Endodermal cell (in vitro differentiated cells): ENCODE data around the gene DCP1A. TPM values are rescaled to one million over a fixed set of nuclear protein-coding genes. Genes with fewer than 3 reads are reported as not detected.

Experiments
- DNase-seq: peaks from one replicate; pipeline ENCODE4 v3.0.0-alpha.2; 2017
- H3K27ac ChIP-seq: 2 replicates; pipeline ENCODE4 v1.5.1; 2013; ENCODE audit warnings: mild to moderate bottlenecking, low read depth, low read length, moderate library complexity
- H3K27me3 ChIP-seq: 2 replicates; pipeline ENCODE4 v1.6.1; 2013; ENCODE audit warnings: mild to moderate bottlenecking, low read length, moderate library complexity; ENCODE audit not compliant: insufficient read depth, control insufficient read depth, poor library complexity, severe bottlenecking
- H3K36me3 ChIP-seq: 2 replicates; pipeline ENCODE4 v1.7.0; 2013; ENCODE audit warnings: mild to moderate bottlenecking, low read length, moderate library complexity; ENCODE audit not compliant: control insufficient read depth, insufficient read depth
- H3K4me1 ChIP-seq: one replicate; pipeline ENCODE4 v1.7.0; 2013; ENCODE audit warnings: low read length; ENCODE audit not compliant: control insufficient read depth, insufficient read depth
- H3K4me3 ChIP-seq: 2 replicates; pipeline ENCODE4 v1.5.1; 2013; ENCODE audit warnings: mild to moderate bottlenecking, low read length, moderate library complexity
- H3K9ac ChIP-seq: 2 replicates; pipeline ENCODE4 v1.6.1; 2013; ENCODE audit warnings: mild to moderate bottlenecking, low read length, moderate library complexity; ENCODE audit not compliant: poor library complexity, severe bottlenecking; ENCODE audit errors: extremely low read depth
- H3K9me3 ChIP-seq: 2 replicates; pipeline ENCODE4 v1.6.1; 2013; ENCODE audit warnings: mild to moderate bottlenecking, low read length, moderate library complexity; ENCODE audit not compliant: control insufficient read depth
- H3K27ac Mint-ChIP-seq: 2 replicates; pipeline ENCODE4 v1.8.0; 2020; ENCODE audit warnings: mixed read lengths
- H3K27me3 Mint-ChIP-seq: 2 replicates; pipeline ENCODE4 v1.8.0; 2021; ENCODE audit warnings: mild to moderate bottlenecking, mixed read lengths; ENCODE audit not compliant: insufficient read depth
- H3K36me3 Mint-ChIP-seq: 2 replicates; pipeline ENCODE4 v1.8.0; 2020; ENCODE audit warnings: low read depth, mixed read lengths
- H3K4me1 Mint-ChIP-seq: 2 replicates; pipeline ENCODE4 v1.8.0; 2020; ENCODE audit warnings: mixed read lengths
- H3K4me3 Mint-ChIP-seq: 2 replicates; pipeline ENCODE4 v1.8.0; 2020; ENCODE audit warnings: mild to moderate bottlenecking, moderate library complexity, mixed read lengths
- H3K9me3 Mint-ChIP-seq: 2 replicates; pipeline ENCODE4 v1.8.0; 2020; ENCODE audit warnings: mild to moderate bottlenecking, mixed read lengths
- CTCF ChIP-seq: fragments of 200-600 bp; sonication (generic); conservative IDR thresholded peaks from 2 replicates; pipeline ENCODE4 v1.5.0; 2021; ENCODE audit warnings: antibody characterized with exemption, mild to moderate bottlenecking
- WGBS, 2 experiments: methylation state at CpG; one replicate each; pipeline versions ENCODE4 v1.1.5 to v1.1.7; 2013; ENCODE audit warnings: missing lambda C conversion rate in 2 of 2, mixed read lengths in 1 of 2; ENCODE audit not compliant: insufficient coverage in 1 of 2, insufficient read length in 1 of 2; 5-methylcytosine and 5-hydroxymethylcytosine counted together
- total RNA-seq, 2 donors: library from RNA; stranded (reverse); fragmentation: NEBNext Ultra II Directional in 1 of 2; extraction: Animal tissue kit (Norgen Biotek cat#: 25700) in 1 of 2; gene quantifications; 2 replicates in 1 of 2; 3 replicates in 1 of 2; pipeline ENCODE4 v1.2.1, GENCODE V29; 2021

The DCP1A gene
- total RNA-seq, 2 donors from 2014 or later = 26.8 to 36.3 TPM

GRCh38 chr3:53234841-53235232 is 112.5 kb downstream of the DCP1A start:
- peak overlapping the region; percentile 40 for H3K27ac Mint-ChIP-seq
- Histone ChIP-seq H3K27ac (no peak overlapping the region), H3K36me3 (peaks cover 72% of the 10 kb centered on the region), H3K27me3 (no peaks in the 10 kb centered on the region), H3K4me3 (no peak overlapping the region), H3K9me3 (no peaks in the 10 kb centered on the region), H3K4me1 (no peaks in the 10 kb centered on the region), H3K9ac (no peak overlapping the region)
- DNase-seq = no peak
- H3K4me1 Mint-ChIP-seq = peaks cover 1% of the 10 kb centered on the region
- 96 to 100% methylated on average over 9 to 10 of the region's 10 CpGs for WGBS, 2 experiments
- peaks cover 80% of the 10 kb centered on the region for H3K36me3 Mint-ChIP-seq
- no peak overlapping the region for H3K4me3 Mint-ChIP-seq
- no peaks in the 10 kb centered on the region for H3K27me3 Mint-ChIP-seq
- no peak for TF ChIP-seq CTCF
- no peaks in the 10 kb centered on the region for H3K9me3 Mint-ChIP-seq

- no peaks in the 10 kb centered on the region for H3K9me3 ChIP-seq
- H3K36me3 Mint-ChIP-seq = peaks cover 80% of the 10 kb centered on the region
- no peaks in the 10 kb centered on the region for H3K4me1 Mint-ChIP-seq
- H3K4me3 ChIP-seq = no peak overlapping the region
- H3K27ac ChIP-seq = no peak overlapping the region
- WGBS, 2 experiments = 88 to 96% methylated on average over 11 to 15 of the region's 15 CpGs
- no peak overlapping the region for H3K4me3 Mint-ChIP-seq
- no peak overlapping the region for H3K9ac ChIP-seq
- no peaks in the 10 kb centered on the region for H3K9me3 Mint-ChIP-seq
- H3K27me3 ChIP-seq = no peaks in the 10 kb centered on the region
- TF ChIP-seq CTCF = no peak
- H3K27ac Mint-ChIP-seq = peak overlapping the region; percentile 40
- peaks cover 73% of the 10 kb centered on the region for H3K36me3 ChIP-seq
- no peaks in the 10 kb centered on the region for H3K4me1 ChIP-seq
- no peak for DNase-seq
- H3K27me3 Mint-ChIP-seq = no peaks in the 10 kb centered on the region
These were observed 113.1 kb downstream of the DCP1A start for GRCh38 chr3:53234130-53234840.

Other genes starting within 250 kb of the DCP1A start
- 10 to 100 TPM; 29.3 to 35.2 TPM for gene RFT1, start 217.1 kb downstream of the DCP1A start, total RNA-seq
- 10 to 100 TPM; 19.9 to 26.6 TPM for gene PRKCD, start 186.3 kb downstream of the DCP1A start, total RNA-seq
- 100 to 1,000 TPM; 373 to 472 TPM for gene TKT, start 91.5 kb downstream of the DCP1A start, total RNA-seq
- 1 to 10 TPM; 2.2 to 3.8 TPM for gene CACNA1D, start 147.1 kb upstream of the DCP1A start, total RNA-seq